CD4-positive, alpha-beta memory T cell (primary cell): ENCODE results near the gene PNKP. TPM values are rescaled to one million over a fixed set of nuclear protein-coding genes. Genes with fewer than 3 reads are reported as not detected.

Experiments used
- CTCF ChIA-PET: fragments of 350-600 bp; sonication (Branson Sonifier 250); formaldehyde crosslinking; loops from one replicate; lab custom pipeline; 2021; ENCODE audit warnings: inconsistent platforms; ENCODE audit not compliant: partially characterized antibody; lab: Charles Lee
- POLR2A ChIA-PET: fragments of 350-600 bp; sonication (Branson Sonifier 250); formaldehyde crosslinking; loops from one replicate; lab custom pipeline; 2021; ENCODE audit not compliant: partially characterized antibody; lab: Charles Lee
- DNase-seq, 5 donors: peaks; one replicate each; pipeline versions ENCODE4 v3.0.0 to v3.0.0-alpha.2; 2020 to 2022; ENCODE audit warnings: mixed read lengths in 1 of 5
- H3K27ac ChIP-seq: one replicate; pipeline ENCODE4 v1.7.0; 2013; ENCODE audit warnings: low read depth, low read length
- H3K27me3 ChIP-seq: 2 replicates; pipeline ENCODE4 v1.7.0; 2013; ENCODE audit warnings: mild to moderate bottlenecking, low read length, moderate library complexity; ENCODE audit not compliant: insufficient read depth
- H3K36me3 ChIP-seq: 2 replicates; pipeline ENCODE4 v1.7.0; 2013; ENCODE audit warnings: mild to moderate bottlenecking, low read length, moderate library complexity; ENCODE audit not compliant: insufficient read depth
- H3K4me1 ChIP-seq: 2 replicates; pipeline ENCODE4 v1.7.0; 2013; ENCODE audit warnings: mild to moderate bottlenecking, low read length, moderate library complexity; ENCODE audit not compliant: insufficient read depth
- H3K4me3 ChIP-seq, 2 donors: one replicate each; pipeline ENCODE4 v1.7.0; 2013; ENCODE audit warnings: low read length in 2 of 2, mild to moderate bottlenecking in 1 of 2
- H3K9me3 ChIP-seq, 2 donors: one replicate each; pipeline ENCODE4 v1.7.0; 2013; ENCODE audit warnings: low read length in 2 of 2, control low read depth in 1 of 2; ENCODE audit not compliant: control insufficient read depth in 1 of 2
- H3K27ac Mint-ChIP-seq, 7 donors: one replicate each; pipeline ENCODE4 v1.8.0; 2020 to 2021; ENCODE audit warnings: mixed read lengths in 7 of 7, mild to moderate bottlenecking in 6 of 7, inconsistent platforms in 3 of 7, moderate library complexity in 3 of 7
- H3K27me3 Mint-ChIP-seq, 2 donors: one replicate each; pipeline ENCODE4 v1.8.0; 2020 to 2021; ENCODE audit warnings: mixed read lengths in 2 of 2
- H3K36me3 Mint-ChIP-seq, 2 donors: one replicate each; pipeline ENCODE4 v1.8.0; 2020 to 2021; ENCODE audit warnings: mixed read lengths in 2 of 2, inconsistent platforms in 1 of 2, mild to moderate bottlenecking in 1 of 2
- H3K4me1 Mint-ChIP-seq, 4 donors: one replicate each; pipeline ENCODE4 v1.8.0; 2020 to 2021; ENCODE audit warnings: mixed read lengths in 4 of 4, mild to moderate bottlenecking in 1 of 4
- H3K4me3 Mint-ChIP-seq, 8 donors: one replicate each; pipeline ENCODE4 v1.8.0; 2020 to 2021; ENCODE audit warnings: mixed read lengths in 8 of 8, mild to moderate bottlenecking in 7 of 8, moderate library complexity in 6 of 8, inconsistent platforms in 3 of 8
- H3K9me3 Mint-ChIP-seq, 8 donors: one replicate each; pipeline ENCODE4 v1.8.0; 2020 to 2021; ENCODE audit warnings: mixed read lengths in 8 of 8, mild to moderate bottlenecking in 5 of 8, inconsistent platforms in 3 of 8, moderate library complexity in 1 of 8
- intact Hi-C: fragments of 100-400 bp; cut with micrococcal nuclease; formaldehyde crosslinking; loops from one replicate; pipeline ENCODE4 v1.15.1; 2023
- polyA plus RNA-seq, 2 donors: library from polyadenylated mRNA; unstranded; fragments of 300-500 nt; fragmentation: Illumina TruSeq; gene quantifications; one replicate each; pipeline ENCODE4 v1.2.3, GENCODE V29; 2021
- total RNA-seq, 2 experiments: library from RNA; stranded (reverse); gene quantifications; one replicate each; pipeline ENCODE4 v1.2.3, GENCODE V29; 2021

The PNKP gene
- total and polyA plus RNA-seq, 4 experiments from 2014 or later = 28.9 to 192 (median 103) TPM

GRCh38 chr19:49895566-49896297 is 28.4 kb upstream of the PNKP start:
- H3K4me3 ChIP-seq = peak overlapping the region in 1 of 2 donors; percentile 22
- Mint-ChIP-seq H3K4me1 (peaks cover 23 to 58% (median 45%) of the 10 kb centered on the region in 4 donors), H3K36me3 (peaks cover 0 to 3% of the 10 kb centered on the region in 2 donors), H3K9me3 (peaks cover 0 to 1% (median 0%) of the 10 kb centered on the region in 8 donors), H3K27me3 (no peaks in the 10 kb centered on the region), H3K27ac (peak overlapping the region; percentile 97 to 100 (median 99)), H3K4me3 (peak overlapping the region in 7 of 8 donors; percentile 87 to 92 (median 90))
- DNase-seq = peak in 1 of 5 donors; percentile 51
- peaks cover 44% of the 10 kb centered on the region for H3K4me1 ChIP-seq
- no peaks in the 10 kb centered on the region for H3K27me3 ChIP-seq
- H3K9me3 ChIP-seq = no peaks in the 10 kb centered on the region
- peak overlapping the region; percentile 98 for H3K27ac ChIP-seq
- H3K36me3 ChIP-seq = no peaks in the 10 kb centered on the region
- intact Hi-C loops = loop anchor here (2.0 kb wide), 3 partner anchors 19 to 41 kb away; partner anchors contain the start of genes AKT1S1, ATF5, NUP62 and TBC1D17
- ChIA-PET CTCF (no interaction called here), POLR2A (interaction anchor here (1.0 to 4.0 kb wide), 7 partner anchors 13 to 88 kb away, joined by 3 to 28 read pairs (median 8); partner anchors contain the start of genes AKT1S1, ATF5, NUP62 and TBC1D17)

- Histone ChIP-seq H3K27ac (peak overlapping the region; percentile 98), H3K4me1 (peaks cover 44% of the 10 kb centered on the region), H3K4me3 (no peak overlapping the region), H3K36me3 (no peaks in the 10 kb centered on the region), H3K9me3 (no peaks in the 10 kb centered on the region), H3K27me3 (no peaks in the 10 kb centered on the region)
- no peaks in the 10 kb centered on the region for H3K27me3 Mint-ChIP-seq
- POLR2A ChIA-PET = interaction anchor here (0.6 to 4.0 kb wide), 6 partner anchors 12 to 91 kb away, joined by 3 to 28 read pairs (median 6); partner anchors contain the start of genes AKT1S1, ATF5, NUP62 and TBC1D17
- peak overlapping the region in 7 of 8 donors; percentile 61 to 92 (median 74) for H3K4me3 Mint-ChIP-seq
- CTCF ChIA-PET = no interaction called here
- intact Hi-C loops = no loop called here
- peaks cover 0 to 1% (median 0%) of the 10 kb centered on the region in 8 donors for H3K9me3 Mint-ChIP-seq
- H3K36me3 Mint-ChIP-seq = peaks cover 0 to 3% of the 10 kb centered on the region in 2 donors
- peak overlapping the region; percentile 97 to 100 (median 99) for H3K27ac Mint-ChIP-seq
- H3K4me1 Mint-ChIP-seq = peaks cover 23 to 64% (median 48%) of the 10 kb centered on the region in 4 donors
- peak in 4 of 5 donors; percentile 26 to 68 (median 38) for DNase-seq
Measured at GRCh38 chr19:49894879-49895565, 27.6 kb upstream of the PNKP start.

GRCh38 chr19:49894011-49894664 is 26.8 kb upstream of the PNKP start:
- Mint-ChIP-seq H3K27me3 (no peaks in the 10 kb centered on the region), H3K4me1 (peaks cover 23 to 68% (median 50%) of the 10 kb centered on the region in 4 donors), H3K36me3 (peaks cover 0 to 3% of the 10 kb centered on the region in 2 donors), H3K9me3 (no peaks in the 10 kb centered on the region), H3K4me3 (peak overlapping the region in 6 of 8 donors; percentile 24 to 64 (median 41)), H3K27ac (peak overlapping the region; percentile 81 to 100 (median 99))
- no peaks in the 10 kb centered on the region for H3K36me3 ChIP-seq
- no peaks in the 10 kb centered on the region for H3K9me3 ChIP-seq
- H3K27me3 ChIP-seq = no peaks in the 10 kb centered on the region
- POLR2A ChIA-PET = interaction anchor here (1.0 to 3.0 kb wide), 4 partner anchors 11 to 90 kb away, joined by 3 to 8 read pairs (median 6); partner anchors contain the start of genes AKT1S1 and TBC1D17
- peaks cover 50% of the 10 kb centered on the region for H3K4me1 ChIP-seq
- CTCF ChIA-PET = interaction anchor here (1.5 kb wide), 1 partner anchor 11 kb away, joined by 3 read pairs; no protein-coding TSS in a partner anchor
- H3K27ac ChIP-seq = peak overlapping the region; percentile 98
- no peak overlapping the region for H3K4me3 ChIP-seq
- DNase-seq = no peak
- intact Hi-C loops = no loop called here

GRCh38 chr19:49892716-49893115 is 25.3 kb upstream of the PNKP start:
- peak overlapping the region; percentile 73 to 99 (median 90) for H3K27ac Mint-ChIP-seq
- H3K4me3 Mint-ChIP-seq = peak overlapping the region in 3 of 8 donors; percentile 7 to 67 (median 27)
- no peaks in the 10 kb centered on the region for H3K9me3 ChIP-seq
- H3K4me1 ChIP-seq = peaks cover 39% of the 10 kb centered on the region
- no peak overlapping the region for H3K4me3 ChIP-seq
- intact Hi-C loops = no loop called here
- no peaks in the 10 kb centered on the region for H3K36me3 ChIP-seq
- no peaks in the 10 kb centered on the region for H3K9me3 Mint-ChIP-seq
- peaks cover 0 to 3% of the 10 kb centered on the region in 2 donors for H3K36me3 Mint-ChIP-seq
- ChIA-PET POLR2A (interaction anchor here (1.3 to 3.0 kb wide), 3 partner anchors 15 to 36 kb away, joined by 3 to 8 read pairs (median 8); partner anchors contain the start of genes AKT1S1, ATF5, NUP62 and TBC1D17), CTCF (interaction anchor here (1.5 kb wide), 1 partner anchor 13 kb away, joined by 3 read pairs; no protein-coding TSS in a partner anchor)
- H3K27me3 Mint-ChIP-seq = no peaks in the 10 kb centered on the region
- peaks cover 23 to 63% (median 45%) of the 10 kb centered on the region in 4 donors for H3K4me1 Mint-ChIP-seq
- H3K27ac ChIP-seq = no peak overlapping the region
- DNase-seq = no peak
- no peaks in the 10 kb centered on the region for H3K27me3 ChIP-seq

GRCh38 chr19:49891393-49891792 is 24.0 kb upstream of the PNKP start:
- no peak for DNase-seq

More at GRCh38 chr19:49891393-49891792, 24.0 kb upstream of the PNKP start:
- no peaks in the 10 kb centered on the region for H3K9me3 ChIP-seq
- Mint-ChIP-seq H3K4me1 (peaks cover 11 to 49% (median 34%) of the 10 kb centered on the region in 4 donors), H3K4me3 (peak overlapping the region in 5 of 8 donors; percentile 14 to 43 (median 33)), H3K36me3 (peaks cover 0 to 2% of the 10 kb centered on the region in 2 donors), H3K27ac (peak overlapping the region in 6 of 7 donors; percentile 63 to 95 (median 76)), H3K9me3 (no peaks in the 10 kb centered on the region), H3K27me3 (no peaks in the 10 kb centered on the region)
- H3K4me3 ChIP-seq = no peak overlapping the region
- H3K27me3 ChIP-seq = no peaks in the 10 kb centered on the region
- intact Hi-C loops = no loop called here
- no peaks in the 10 kb centered on the region for H3K36me3 ChIP-seq
- H3K27ac ChIP-seq = no peak overlapping the region
- ChIA-PET POLR2A (interaction anchor here (2.2 to 6.7 kb wide), 4 partner anchors 12 to 40 kb away, joined by 9 to 51 read pairs (median 18); partner anchors contain the start of genes AKT1S1, ATF5, NUP62 and PTOV1), CTCF (interaction anchor here (0.9 to 1.8 kb wide), 4 partner anchors 14 to 174 kb away, joined by 3 to 7 read pairs (median 4); no protein-coding TSS in a partner anchor)
- peaks cover 25% of the 10 kb centered on the region for H3K4me1 ChIP-seq
